Mesendoderm (in vitro differentiated cells): ENCODE measurements around the gene E2F2.

Source experiments
- DNase-seq: peaks from one replicate; pipeline ENCODE4 v3.0.0; 2013
- H2AK5ac ChIP-seq: 2 replicates; pipeline ENCODE4 v1.6.1; 2013; ENCODE audit warnings: low read length, inconsistent platforms
- H2BK120ac ChIP-seq: 2 replicates; pipeline ENCODE4 v1.6.1; 2013; ENCODE audit warnings: low read depth, mild to moderate bottlenecking, low read length, moderate library complexity, mixed read lengths
- H2BK15ac ChIP-seq: replicated peaks from 2 replicates; pipeline ENCODE4 v1.6.1; 2013; ENCODE audit warnings: low read depth, mild to moderate bottlenecking, moderate library complexity
- H2BK5ac ChIP-seq: 2 replicates; pipeline ENCODE4 v1.6.1; 2013; ENCODE audit warnings: low read length, inconsistent platforms
- H3K18ac ChIP-seq: 2 replicates; pipeline ENCODE4 v1.6.1; 2013; ENCODE audit warnings: mild to moderate bottlenecking, low read length, mixed read lengths
- H3K23ac ChIP-seq: one replicate; pipeline ENCODE4 v1.6.1; 2013; ENCODE audit warnings: low read length
- H3K27ac ChIP-seq: 2 replicates; pipeline ENCODE4 v1.5.1; 2013; ENCODE audit warnings: low read depth, mild to moderate bottlenecking, inconsistent platforms, low read length, moderate library complexity
- H3K27me3 ChIP-seq: 2 replicates; pipeline ENCODE4 v1.6.1; 2013; ENCODE audit warnings: low read length, control low read depth, mild to moderate bottlenecking, inconsistent platforms; ENCODE audit not compliant: insufficient read depth, poor library complexity
- H3K36me3 ChIP-seq: 2 replicates; pipeline ENCODE4 v1.6.1; 2013; ENCODE audit warnings: low read length, inconsistent platforms; ENCODE audit not compliant: control insufficient read depth, insufficient read depth
- H3K4ac ChIP-seq: one replicate; pipeline ENCODE4 v1.6.1; 2013; ENCODE audit warnings: low read depth, mild to moderate bottlenecking, low read length, moderate library complexity
- H3K4me1 ChIP-seq: 2 replicates; pipeline ENCODE4 v1.6.1; 2013; ENCODE audit warnings: low read depth, low read length, inconsistent platforms; ENCODE audit not compliant: control insufficient read depth
- H3K4me2 ChIP-seq: 2 replicates; pipeline ENCODE4 v1.6.1; 2013; ENCODE audit warnings: low read length
- H3K4me3 ChIP-seq: 2 replicates; pipeline ENCODE4 v1.5.1; 2013; ENCODE audit warnings: mild to moderate bottlenecking, low read length
- H3K56ac ChIP-seq: one replicate; pipeline ENCODE4 v1.6.1; 2013; ENCODE audit warnings: low read length
- H3K79me1 ChIP-seq: 2 replicates; pipeline ENCODE4 v1.6.1; 2013; ENCODE audit warnings: low read length, inconsistent platforms
- H3K79me2 ChIP-seq: 2 replicates; pipeline ENCODE4 v1.6.1; 2013; ENCODE audit warnings: mild to moderate bottlenecking, low read length; ENCODE audit not compliant: control insufficient read depth, insufficient read depth
- H3K9ac ChIP-seq: 2 replicates; pipeline ENCODE4 v1.6.1; 2013; ENCODE audit warnings: low read length, inconsistent platforms
- H4K5ac ChIP-seq: one replicate; pipeline ENCODE4 v1.6.1; 2013; ENCODE audit warnings: low read length
- H4K8ac ChIP-seq: one replicate; pipeline ENCODE4 v1.6.1; 2013; ENCODE audit warnings: low read depth, mild to moderate bottlenecking, control low read depth, low read length, moderate library complexity
- WGBS: extraction: QIAGEN DNeasy Blood & Tissue Kit; methylation state at CpG from one replicate; pipeline ENCODE4 v1.1.7; 2013; ENCODE audit warnings: low lambda C conversion rate, missing lambda C conversion rate; ENCODE audit not compliant: insufficient coverage; ENCODE audit errors: extremely low coverage; 5-methylcytosine and 5-hydroxymethylcytosine counted together

E2F2 gene

GRCh38 chr1:23471473-23472075 lies 59.5 kb downstream of the E2F2 start:
- H3K18ac ChIP-seq = no peak overlapping the region
- no peak overlapping the region for H2BK120ac ChIP-seq
- H3K9ac ChIP-seq = no peak overlapping the region
- H4K5ac ChIP-seq = no peak overlapping the region
- no peak overlapping the region for H3K23ac ChIP-seq
- no peaks in the 10 kb centered on the region for H3K4me1 ChIP-seq
- no peak overlapping the region for H3K4ac ChIP-seq
- peaks cover 27% of the 10 kb centered on the region for H3K79me1 ChIP-seq
- H3K27ac ChIP-seq = no peak overlapping the region
- no peak overlapping the region for H2BK5ac ChIP-seq
- WGBS = no CpG with 5 or more reads among the region's 4 CpGs
- peaks cover 23% of the 10 kb centered on the region for H3K79me2 ChIP-seq
- no peak overlapping the region for H4K8ac ChIP-seq
- no peak overlapping the region for H3K4me2 ChIP-seq
- no peak overlapping the region for H2BK15ac ChIP-seq
- no peak for DNase-seq
- H2AK5ac ChIP-seq = no peak overlapping the region
- H3K4me3 ChIP-seq = no peak overlapping the region
- H3K36me3 ChIP-seq = no peaks in the 10 kb centered on the region
- no peak overlapping the region for H3K56ac ChIP-seq
- H3K27me3 ChIP-seq = no peaks in the 10 kb centered on the region

- Histone ChIP-seq H3K27me3 (no peaks in the 10 kb centered on the region), H3K4me1 (no peaks in the 10 kb centered on the region)
- WGBS = no CpG with 5 or more reads among the region's 12 CpGs
Observed at GRCh38 chr1:23470282-23471070, 60.6 kb downstream of the E2F2 start.

GRCh38 chr1:23469372-23469982 lies 61.6 kb downstream of the E2F2 start:
- H3K4me1 ChIP-seq = no peaks in the 10 kb centered on the region
- no peak overlapping the region for H3K4ac ChIP-seq
- no CpG with 5 or more reads among the region's 5 CpGs for WGBS

More at GRCh38 chr1:23470282-23471070, 60.6 kb downstream of the E2F2 start:
- Histone ChIP-seq H3K18ac (no peak overlapping the region), H3K4me3 (no peak overlapping the region), H3K79me1 (peaks cover 29% of the 10 kb centered on the region), H3K27ac (no peak overlapping the region), H3K4ac (no peak overlapping the region), H2AK5ac (no peak overlapping the region), H4K5ac (no peak overlapping the region), H2BK5ac (no peak overlapping the region), H4K8ac (no peak overlapping the region), H2BK120ac (no peak overlapping the region), H3K79me2 (peaks cover 21% of the 10 kb centered on the region), H3K9ac (no peak overlapping the region), H3K56ac (no peak overlapping the region), H3K23ac (no peak overlapping the region), H3K4me2 (no peak overlapping the region), H3K36me3 (no peaks in the 10 kb centered on the region), H2BK15ac (no peak overlapping the region)
- no peak for DNase-seq

GRCh38 chr1:23466423-23466989 lies 64.5 kb downstream of the E2F2 start:
- no peak overlapping the region for H4K8ac ChIP-seq
- no CpG with 5 or more reads among the region's 3 CpGs for WGBS

More at GRCh38 chr1:23469372-23469982, 61.6 kb downstream of the E2F2 start:
- no peak overlapping the region for H4K5ac ChIP-seq
- H3K27ac ChIP-seq = no peak overlapping the region
- H3K27me3 ChIP-seq = no peaks in the 10 kb centered on the region
- H2BK120ac ChIP-seq = no peak overlapping the region
- no peak overlapping the region for H3K23ac ChIP-seq
- H3K4me2 ChIP-seq = no peak overlapping the region
- no peak for DNase-seq
- no peak overlapping the region for H2BK15ac ChIP-seq
- no peak overlapping the region for H3K9ac ChIP-seq
- no peak overlapping the region for H2AK5ac ChIP-seq
- peaks cover 25% of the 10 kb centered on the region for H3K79me1 ChIP-seq
- H4K8ac ChIP-seq = no peak overlapping the region
- H3K79me2 ChIP-seq = peaks cover 14% of the 10 kb centered on the region
- no peak overlapping the region for H3K56ac ChIP-seq
- H3K4me3 ChIP-seq = no peak overlapping the region
- no peak overlapping the region for H2BK5ac ChIP-seq
- no peaks in the 10 kb centered on the region for H3K36me3 ChIP-seq
- H3K18ac ChIP-seq = no peak overlapping the region

GRCh38 chr1:23463286-23463685 lies 67.7 kb downstream of the E2F2 start:
- no peak overlapping the region for H4K8ac ChIP-seq
- no CpG with 5 or more reads among the region's 3 CpGs for WGBS

More at GRCh38 chr1:23466423-23466989, 64.5 kb downstream of the E2F2 start:
- Histone ChIP-seq H3K23ac (no peak overlapping the region), H2AK5ac (no peak overlapping the region), H3K79me1 (peaks cover 23% of the 10 kb centered on the region), H2BK5ac (no peak overlapping the region), H3K4me3 (no peak overlapping the region), H2BK15ac (no peak overlapping the region), H3K4me2 (no peak overlapping the region), H3K27me3 (no peaks in the 10 kb centered on the region), H3K27ac (no peak overlapping the region), H3K4ac (no peak overlapping the region), H3K56ac (no peak overlapping the region), H3K79me2 (peaks cover 14% of the 10 kb centered on the region), H3K9ac (no peak overlapping the region), H3K18ac (no peak overlapping the region), H2BK120ac (no peak overlapping the region), H3K36me3 (peaks cover 3% of the 10 kb centered on the region), H3K4me1 (no peaks in the 10 kb centered on the region), H4K5ac (no peak overlapping the region)
- no peak for DNase-seq

More at GRCh38 chr1:23463286-23463685, 67.7 kb downstream of the E2F2 start:
- H3K4ac ChIP-seq = no peak overlapping the region
- DNase-seq = no peak
- H3K4me1 ChIP-seq = no peaks in the 10 kb centered on the region
- H4K5ac ChIP-seq = no peak overlapping the region
- no peak overlapping the region for H3K27ac ChIP-seq
- peaks cover 3% of the 10 kb centered on the region for H3K36me3 ChIP-seq
- peaks cover 17% of the 10 kb centered on the region for H3K79me1 ChIP-seq
- peaks cover 9% of the 10 kb centered on the region for H3K79me2 ChIP-seq
- H3K23ac ChIP-seq = no peak overlapping the region
- H2BK5ac ChIP-seq = no peak overlapping the region
- H2AK5ac ChIP-seq = no peak overlapping the region
- H3K18ac ChIP-seq = no peak overlapping the region
- H2BK120ac ChIP-seq = no peak overlapping the region
- H3K27me3 ChIP-seq = no peaks in the 10 kb centered on the region
- H3K4me3 ChIP-seq = no peak overlapping the region
- no peak overlapping the region for H3K4me2 ChIP-seq
- no peak overlapping the region for H3K9ac ChIP-seq
- no peak overlapping the region for H2BK15ac ChIP-seq
- H3K56ac ChIP-seq = no peak overlapping the region
